A549 (cell line): ENCODE data around the gene ATXN7L1.

ENCODE experiments used
- CEBPB ChIP-seq, 2 experiments: fragments of >200 bp in 1 of 2; sonication (Bioruptor Twin) in 1 of 2; formaldehyde crosslinking in 1 of 2; IDR thresholded peaks; 2 replicates each; pipeline ENCODE4 v1.6.1; 2012 to 2016
- CTCF ChIP-seq: fragments of >200 bp; sonication (Bioruptor Twin); formaldehyde crosslinking; IDR thresholded peaks from 3 replicates; pipeline ENCODE4 v1.5.1; 2016
- EP300 ChIP-seq, 2 experiments: fragments of >200 bp; sonication (Bioruptor Twin); formaldehyde crosslinking; IDR thresholded peaks; 2 replicates in 1 of 2; 3 replicates in 1 of 2; pipeline ENCODE4 v1.6.1; 2016 to 2017
- JUN ChIP-seq, 2 experiments: fragments of >200 bp; sonication (Bioruptor Twin); formaldehyde crosslinking; IDR thresholded peaks; 2 replicates in 1 of 2; 3 replicates in 1 of 2; pipeline ENCODE4 v1.6.1; 2016 to 2017
- KDM1A ChIP-seq: fragments of 200-600 bp; sonication (generic); IDR thresholded peaks from 2 replicates; pipeline ENCODE4 v1.6.1; 2016; ENCODE audit warnings: low read depth, mild to moderate bottlenecking
- POLR2A ChIP-seq: IDR thresholded peaks from 2 replicates; pipeline ENCODE4 v1.6.1; 2012; ENCODE audit warnings: mild to moderate bottlenecking, low read length
- RFX5 ChIP-seq: fragments of 450-650 bp; IDR thresholded peaks from 2 replicates; pipeline ENCODE4 v1.7.1; 2014; ENCODE audit warnings: antibody characterized with exemption, mild to moderate bottlenecking, moderate library complexity
- SMC3 ChIP-seq: fragments of >200 bp; sonication (Bioruptor Twin); formaldehyde crosslinking; IDR thresholded peaks from 3 replicates; pipeline ENCODE4 v1.6.1; 2018; ENCODE audit warnings: inconsistent platforms
- TF ChIP-seq, protein P1 (sequence below): fragments of 450-650 bp; IDR thresholded peaks from 2 replicates; pipeline ENCODE4 v1.6.1; 2014; ENCODE audit warnings: antibody characterized with exemption

GRCh38 chr7:105650382-105650970, 225.9 kb downstream of the ATXN7L1 start:
- TF ChIP-seq JUN (IDR thresholded peaks at IDR 0.05) (no peak), EP300 (IDR thresholded peaks at IDR 0.05) (no peak), CTCF (no peak), POLR2A (no peak), RFX5 (no peak), KDM1A (no peak), SMC3 (no peak), CEBPB (IDR thresholded peaks at IDR 0.05) (no peak)
- TF ChIP-seq, protein P1, sequence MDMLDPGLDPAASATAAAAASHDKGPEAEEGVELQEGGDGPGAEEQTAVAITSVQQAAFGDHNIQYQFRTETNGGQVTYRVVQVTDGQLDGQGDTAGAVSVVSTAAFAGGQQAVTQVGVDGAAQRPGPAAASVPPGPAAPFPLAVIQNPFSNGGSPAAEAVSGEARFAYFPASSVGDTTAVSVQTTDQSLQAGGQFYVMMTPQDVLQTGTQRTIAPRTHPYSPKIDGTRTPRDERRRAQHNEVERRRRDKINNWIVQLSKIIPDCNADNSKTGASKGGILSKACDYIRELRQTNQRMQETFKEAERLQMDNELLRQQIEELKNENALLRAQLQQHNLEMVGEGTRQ = no peak
